ENCODE data around the gene CLIP4. TPM values are rescaled to one million over a fixed set of nuclear protein-coding genes. Genes with fewer than 3 reads are reported as not detected.

CLIP4 gene
- total RNA-seq, 1 experiment from 2014 or later, result 1.2 TPM

- no peaks in the 10 kb centered on the region for H3K9me3 ChIP-seq
- H3K27me3 ChIP-seq (replicated peaks; ENCODE audit: control insufficient read depth, insufficient read depth, low read length), result no peaks in the 10 kb centered on the region
- Mint-ChIP-seq H3K9me3 (ENCODE audit: unreplicated experiment) (no peaks in the 10 kb centered on the region), H3K4me3 (ENCODE audit: unreplicated experiment) (no peak overlapping the region), H3K4me1 (ENCODE audit: low read depth, unreplicated experiment) (no peaks in the 10 kb centered on the region), H3K36me3 (ENCODE audit: insufficient read depth, unreplicated experiment) (no peaks in the 10 kb centered on the region), H3K27me3 (ENCODE audit: insufficient read depth, unreplicated experiment) (no peaks in the 10 kb centered on the region), H3K27ac (ENCODE audit: unreplicated experiment) (no peak overlapping the region)
- DNase-seq, result no peak
- TF ChIP-seq CTCF (IDR thresholded peaks at IDR 0.05; ENCODE audit: insufficient read depth in 1 of 2, low read depth in 1 of 2, low read length in 1 of 2, severe bottlenecking in 1 of 2, unreplicated experiment in 1 of 2), result no peak
- intact Hi-C loops (cut with micrococcal nuclease; ENCODE audit: unreplicated experiment), result no loop called here
- no peaks in the 10 kb centered on the region for H3K4me1 ChIP-seq
- H3K36me3 ChIP-seq (ENCODE audit: control insufficient read depth, insufficient read depth, low read length), result no peaks in the 10 kb centered on the region
- CTCF ChIA-PET, result no interaction called here
- no TSS peak for BruUV-seq (replicated peaks)
- POLR2A ChIA-PET, result no interaction called here
- H3K4me3 ChIP-seq (ENCODE audit: low read depth, low read length), result no peak overlapping the region
Observed at GRCh38 chr2:29154610-29155009, 39.4 kb downstream of the CLIP4 start.

- no peaks in the 10 kb centered on the region for H3K27me3 Mint-ChIP-seq (ENCODE audit: insufficient read depth, unreplicated experiment)
- DNase-seq, result no peak
- H3K9me3 ChIP-seq, result no peaks in the 10 kb centered on the region
- H3K4me3 Mint-ChIP-seq (ENCODE audit: unreplicated experiment), result no peak overlapping the region
- POLR2A ChIA-PET, result no interaction called here
- no TSS peak for BruUV-seq (replicated peaks)
- H3K9me3 Mint-ChIP-seq (ENCODE audit: unreplicated experiment), result no peaks in the 10 kb centered on the region
- no peaks in the 10 kb centered on the region for H3K36me3 ChIP-seq (ENCODE audit: control insufficient read depth, insufficient read depth, low read length)
- H3K36me3 Mint-ChIP-seq (ENCODE audit: insufficient read depth, unreplicated experiment), result no peaks in the 10 kb centered on the region
- no peak overlapping the region for H3K4me3 ChIP-seq (ENCODE audit: low read depth, low read length)
- intact Hi-C loops (cut with micrococcal nuclease; ENCODE audit: unreplicated experiment), result no loop called here
- H3K4me1 Mint-ChIP-seq (ENCODE audit: low read depth, unreplicated experiment), result no peaks in the 10 kb centered on the region
- H3K27me3 ChIP-seq (replicated peaks; ENCODE audit: control insufficient read depth, insufficient read depth, low read length), result no peaks in the 10 kb centered on the region
- TF ChIP-seq CTCF (IDR thresholded peaks at IDR 0.05; ENCODE audit: insufficient read depth in 1 of 2, low read depth in 1 of 2, low read length in 1 of 2, severe bottlenecking in 1 of 2, unreplicated experiment in 1 of 2), result no peak
- no peak overlapping the region for H3K27ac Mint-ChIP-seq (ENCODE audit: unreplicated experiment)
- no peaks in the 10 kb centered on the region for H3K4me1 ChIP-seq
- CTCF ChIA-PET, result no interaction called here
Observed at GRCh38 chr2:29155578-29155977, 40.4 kb downstream of the CLIP4 start.

- Mint-ChIP-seq H3K27ac (ENCODE audit: unreplicated experiment) (no peak overlapping the region), H3K4me3 (ENCODE audit: unreplicated experiment) (no peak overlapping the region), H3K27me3 (ENCODE audit: insufficient read depth, unreplicated experiment) (no peaks in the 10 kb centered on the region), H3K36me3 (ENCODE audit: insufficient read depth, unreplicated experiment) (no peaks in the 10 kb centered on the region), H3K4me1 (ENCODE audit: low read depth, unreplicated experiment) (no peaks in the 10 kb centered on the region), H3K9me3 (ENCODE audit: unreplicated experiment) (no peaks in the 10 kb centered on the region)
- DNase-seq, result no peak
- ChIA-PET CTCF (no interaction called here), POLR2A (no interaction called here)
- TF ChIP-seq CTCF (IDR thresholded peaks at IDR 0.05; ENCODE audit: insufficient read depth in 1 of 2, low read depth in 1 of 2, low read length in 1 of 2, severe bottlenecking in 1 of 2, unreplicated experiment in 1 of 2), result no peak
- Histone ChIP-seq H3K9me3 (no peaks in the 10 kb centered on the region), H3K27me3 (replicated peaks; ENCODE audit: control insufficient read depth, insufficient read depth, low read length) (no peaks in the 10 kb centered on the region), H3K4me3 (ENCODE audit: low read depth, low read length) (no peak overlapping the region), H3K36me3 (ENCODE audit: control insufficient read depth, insufficient read depth, low read length) (no peaks in the 10 kb centered on the region), H3K4me1 (no peaks in the 10 kb centered on the region)
- no TSS peak for BruUV-seq (replicated peaks)
- intact Hi-C loops (cut with micrococcal nuclease; ENCODE audit: unreplicated experiment), result no loop called here
Observed at GRCh38 chr2:29157131-29157530, 41.9 kb downstream of the CLIP4 start.

All from Caco-2 (cell line).